Ishikawa (cell line): Measurements from ENCODE around the gene GFRA1.

Experiments
- CEBPB ChIP-seq: IDR thresholded peaks from 2 replicates; pipeline ENCODE4 v1.6.1; 2012
- CREB1 ChIP-seq: IDR thresholded peaks from 2 replicates; pipeline ENCODE4 v1.6.1; 2012; ENCODE audit warnings: low read depth
- EGR1 ChIP-seq: IDR thresholded peaks from 2 replicates; pipeline ENCODE4 v1.6.1; 2012
- EP300 ChIP-seq: IDR thresholded peaks from 2 replicates; pipeline ENCODE4 v1.6.1; 2012; ENCODE audit warnings: borderline replicate concordance
- FOXM1 ChIP-seq: IDR thresholded peaks from 2 replicates; pipeline ENCODE4 v1.6.1; 2012; ENCODE audit warnings: low read depth, borderline replicate concordance
- MAX ChIP-seq: IDR thresholded peaks from 2 replicates; pipeline ENCODE4 v1.6.1; 2012
- NFIC ChIP-seq: IDR thresholded peaks from 2 replicates; pipeline ENCODE4 v1.6.1; 2012
- RAD21 ChIP-seq: IDR thresholded peaks from 2 replicates; pipeline ENCODE4 v1.6.1; 2012; ENCODE audit warnings: low read depth
- REST ChIP-seq: IDR thresholded peaks from 2 replicates; pipeline ENCODE4 v1.6.1; 2012; ENCODE audit warnings: low read depth, mild to moderate bottlenecking
- TAF1 ChIP-seq: IDR thresholded peaks from 2 replicates; pipeline ENCODE4 v1.6.1; 2012; ENCODE audit warnings: low read depth, mild to moderate bottlenecking
- TCF12 ChIP-seq: IDR thresholded peaks from 2 replicates; pipeline ENCODE4 v1.6.1; 2012; ENCODE audit warnings: low read depth
- TEAD4 ChIP-seq: IDR thresholded peaks from 2 replicates; pipeline ENCODE4 v1.6.1; 2012
- USF1 ChIP-seq: IDR thresholded peaks from 2 replicates; pipeline ENCODE4 v1.6.1; 2012
- YY1 ChIP-seq: IDR thresholded peaks from 2 replicates; pipeline ENCODE4 v1.6.1; 2012; ENCODE audit warnings: low read depth
- ZBTB7A ChIP-seq: IDR thresholded peaks from 2 replicates; pipeline ENCODE4 v1.6.1; 2012; ENCODE audit warnings: low read depth

The GFRA1 gene

GRCh38 chr10:116055252-116055916 lies 217.6 kb downstream of the GFRA1 start:
- no peak for TF ChIP-seq EP300
- TF ChIP-seq CEBPB, result no peak
- no peak for TF ChIP-seq USF1
- TF ChIP-seq REST, result no peak
- no peak for TF ChIP-seq ZBTB7A

- TF ChIP-seq RAD21, result no peak
- TF ChIP-seq FOXM1, result no peak
- no peak for TF ChIP-seq TCF12
- no peak for TF ChIP-seq EP300
Observed at GRCh38 chr10:116053910-116054309, 219.1 kb downstream of the GFRA1 start.

GRCh38 chr10:116049974-116050304 lies 223.1 kb downstream of the GFRA1 start:
- TF ChIP-seq EGR1, result no peak
- no peak for TF ChIP-seq USF1
- no peak for TF ChIP-seq CEBPB
- no peak for TF ChIP-seq RAD21
- no peak for TF ChIP-seq FOXM1
- no peak for TF ChIP-seq NFIC
- TF ChIP-seq CREB1, result no peak
- no peak for TF ChIP-seq EP300
- TF ChIP-seq TCF12, result no peak
- TF ChIP-seq YY1, result no peak
- no peak for TF ChIP-seq MAX
- no peak for TF ChIP-seq REST

- no peak for TF ChIP-seq ZBTB7A
Observed at GRCh38 chr10:116049158-116049973, 223.6 kb downstream of the GFRA1 start.

- no peak for TF ChIP-seq CREB1
- no peak for TF ChIP-seq NFIC
- no peak for TF ChIP-seq EGR1
- TF ChIP-seq TCF12, result no peak
- TF ChIP-seq TAF1, result no peak
- no peak for TF ChIP-seq USF1
- no peak for TF ChIP-seq MAX
- TF ChIP-seq CEBPB, result no peak
- no peak for TF ChIP-seq EP300
Observed at GRCh38 chr10:116045366-116046356, 227.3 kb downstream of the GFRA1 start.

- TF ChIP-seq FOXM1, result no peak
- no peak for TF ChIP-seq NFIC
- no peak for TF ChIP-seq CREB1
- no peak for TF ChIP-seq TCF12
- no peak for TF ChIP-seq USF1
- TF ChIP-seq ZBTB7A, result no peak
- no peak for TF ChIP-seq REST
- TF ChIP-seq EP300, result no peak
- TF ChIP-seq TEAD4, result no peak
- TF ChIP-seq TAF1, result no peak
- TF ChIP-seq EGR1, result no peak
- TF ChIP-seq YY1, result no peak
- no peak for TF ChIP-seq RAD21
- no peak for TF ChIP-seq MAX
- TF ChIP-seq CEBPB, result no peak
Observed at GRCh38 chr10:116044801-116045248, 228.2 kb downstream of the GFRA1 start.
